HepG2 (cell line): Measurements from ENCODE around the gene TNFSF18. TPM values are rescaled to one million over a fixed set of nuclear protein-coding genes. Genes with fewer than 3 reads are reported as not detected.

Experiments
- ATAC-seq: fragments of 200-7000 bp; cut with Tn5 transposase; 3 replicates; pipeline ENCODE4 v1.9.1; 2020; ENCODE audit warnings: mild to moderate bottlenecking, moderate library complexity
- BruUV-seq: library from RNA; stranded (reverse); fragments of 400-500 nt; replicated peaks from 2 replicates; lab custom pipeline; 2021; lab: Mats Ljungman, UMichigan
- CTCF ChIA-PET: fragments of 300-600 bp; formaldehyde crosslinking; extraction: SDS; loops from one replicate; lab custom pipeline; 2021; ENCODE audit warnings: low total read pairs, inconsistent platforms, low intra/inter-chr PET ratio; lab: Yijun Ruan, JAX
- POLR2A ChIA-PET: fragments of 350-600 bp; sonication (Branson Sonifier 250); formaldehyde crosslinking; loops from one replicate; lab custom pipeline; 2020; ENCODE audit warnings: antibody characterized with exemption, inconsistent platforms; lab: Yijun Ruan, JAX
- DNase-seq: peaks from one replicate; pipeline ENCODE4 v3.0.0-alpha.2; 2015; ENCODE audit warnings: low spot score
- FAIRE-seq: peaks from 3 replicates; lab custom pipeline; 2011; peaks lifted over from hg19 to GRCh38; lab: Jason Lieb, UNC
- H2AFZ ChIP-seq: one replicate; pipeline ENCODE4 v1.6.1; 2011; ENCODE audit warnings: low read length, inconsistent platforms
- H3K27ac ChIP-seq: fragments of 300-600 bp; 3 replicates; pipeline ENCODE4 v1.8.0; 2011; ENCODE audit warnings: mixed run types, mild to moderate bottlenecking, mixed read lengths, low read length, inconsistent platforms; ENCODE audit not compliant: insufficient read depth; ENCODE audit errors: extremely low read length
- H3K27me3 ChIP-seq, 2 experiments: fragments of 200-600 bp in 1 of 2; 2 replicates in 1 of 2; 3 replicates in 1 of 2; pipeline versions ENCODE4 v1.6.0 to v1.8.0; 2011; ENCODE audit warnings: low read length in 2 of 2, mild to moderate bottlenecking in 2 of 2, moderate library complexity in 2 of 2, inconsistent platforms in 1 of 2; ENCODE audit not compliant: insufficient read depth in 2 of 2, control insufficient read depth in 1 of 2
- H3K36me3 ChIP-seq, 2 experiments: fragments of 200-600 bp in 1 of 2; replicated peaks in 1 of 2; 2 replicates in 1 of 2; 3 replicates in 1 of 2; pipeline versions ENCODE4 v1.5.1 to v1.8.0; 2011; ENCODE audit warnings: low read length in 2 of 2, inconsistent platforms in 1 of 2; ENCODE audit not compliant: insufficient read depth in 2 of 2, control insufficient read depth in 1 of 2
- H3K4me1 ChIP-seq: 2 replicates; pipeline ENCODE4 v1.5.1; 2012; ENCODE audit warnings: low read length, inconsistent platforms; ENCODE audit not compliant: insufficient read depth
- H3K4me2 ChIP-seq: 2 replicates; pipeline ENCODE4 v1.6.0; 2011; ENCODE audit warnings: low read depth, low read length, inconsistent platforms
- H3K4me3 ChIP-seq, 3 experiments: fragments of 200-600 bp in 1 of 3; sonication (generic), shearing (Covaris generic) in 1 of 3; replicated peaks in 1 of 3; 2 replicates each; pipeline ENCODE4 v1.5.1; 2011 to 2016; ENCODE audit warnings: low read length in 3 of 3, inconsistent platforms in 2 of 3, low read depth in 2 of 3, mild to moderate bottlenecking in 2 of 3, control low read depth in 1 of 3, mixed read lengths in 1 of 3; ENCODE audit not compliant: insufficient read depth in 1 of 3
- H3K79me2 ChIP-seq: one replicate; pipeline ENCODE4 v1.6.1; 2011; ENCODE audit warnings: low read length, inconsistent platforms; ENCODE audit not compliant: insufficient read depth
- H3K9ac ChIP-seq: 2 replicates; pipeline ENCODE4 v1.6.0; 2011; ENCODE audit warnings: mild to moderate bottlenecking, low read depth, low read length, inconsistent platforms; ENCODE audit not compliant: insufficient read depth
- H3K9me3 ChIP-seq: 2 replicates; pipeline ENCODE4 v1.5.1; 2012; ENCODE audit warnings: mild to moderate bottlenecking, low read length
- H4K20me1 ChIP-seq: 2 replicates; pipeline ENCODE4 v1.6.0; 2011; ENCODE audit warnings: inconsistent platforms, mild to moderate bottlenecking, low read length, moderate library complexity; ENCODE audit not compliant: insufficient read depth
- CAMTA2 ChIP-seq: sonication (generic); formaldehyde crosslinking; IDR thresholded peaks from 2 replicates; pipeline ENCODE4 v1.4.0; 2020; ENCODE audit warnings: mild to moderate bottlenecking, missing genetic modification reagents, borderline replicate concordance
- DPF2 ChIP-seq: sonication (generic); formaldehyde crosslinking; IDR thresholded peaks from 2 replicates; pipeline ENCODE4 v1.4.0; 2020; ENCODE audit warnings: mild to moderate bottlenecking, low read depth, missing genetic modification reagents, borderline replicate concordance
- HMGA1 ChIP-seq: sonication (generic); formaldehyde crosslinking; conservative IDR thresholded peaks from 2 replicates; pipeline ENCODE4 v1.4.0; 2020; ENCODE audit warnings: missing genetic modification reagents
- HNRNPH1 ChIP-seq: fragments of 200-400 bp; formaldehyde crosslinking; optimal IDR thresholded peaks from 2 replicates; pipeline ENCODE3; 2017; ENCODE audit warnings: mild to moderate bottlenecking, low read depth, low read length
- MED13 ChIP-seq: sonication (generic); formaldehyde crosslinking; IDR thresholded peaks from 2 replicates; pipeline ENCODE4 v1.5.0; 2020; ENCODE audit warnings: missing genetic modification reagents
- SP140L ChIP-seq: sonication (generic); formaldehyde crosslinking; IDR thresholded peaks from 2 replicates; pipeline ENCODE4 v1.4.0; 2020; ENCODE audit warnings: missing genetic modification reagents, borderline replicate concordance
- ZNF136 ChIP-seq: sonication (generic); formaldehyde crosslinking; IDR thresholded peaks from 2 replicates; pipeline ENCODE4 v1.8.1; 2022; ENCODE audit warnings: low read depth, mild to moderate bottlenecking, moderate library complexity, missing genetic modification reagents
- ZNF337 ChIP-seq: sonication (generic); formaldehyde crosslinking; IDR thresholded peaks from 2 replicates; pipeline ENCODE4 v1.5.1; 2020; ENCODE audit warnings: missing genetic modification reagents, low read depth, mild to moderate bottlenecking, borderline replicate concordance
- WGBS: methylation state at CpG from one replicate; pipeline ENCODE4 v1.1.6; 2017; ENCODE audit warnings: low lambda C conversion rate; 5-methylcytosine and 5-hydroxymethylcytosine counted together
- in situ Hi-C: cut with HindIII; loops from 2 replicates; pipeline ENCODE4 v1.10.0; 2017; ENCODE audit warnings: low pct_unique_long_range_greater_than_20kb; ENCODE audit not compliant: extremely low pct_ligation_motif_present
- intact Hi-C: fragments of 100-400 bp; cut with micrococcal nuclease; formaldehyde crosslinking; loops from one replicate; pipeline ENCODE4 v1.10.0; 2022; ENCODE audit not compliant: unreplicated experiment
- polyA plus RNA-seq, 8 experiments: library from polyadenylated mRNA; depleted of rRNA in 3 of 8; stranded (reverse) in 7 of 8; unstranded in 1 of 8; fragments of >200 nt; fragmentation: Illumina TruSeq in 4 of 8; extraction: Trizol in 4 of 8; gene quantifications; 2 replicates each; pipeline versions ENCODE4 v1.2.1 to v1.2.3, GENCODE V29; 2011 to 2016; ENCODE audit warnings: low read depth in 4 of 8, missing spikeins in 1 of 8, mixed read lengths in 1 of 8; ENCODE audit not compliant: insufficient read depth in 1 of 8
- total RNA-seq, 5 experiments: library from RNA; depleted of rRNA; stranded (reverse); fragments of >200 nt; fragmentation: Illumina TruSeq; extraction: Trizol; gene quantifications; 2 replicates each; pipeline ENCODE4 v1.2.3, GENCODE V29; 2016; ENCODE audit warnings: low read depth in 1 of 5
- TF ChIP-seq, protein P1 (sequence below): sonication (generic); formaldehyde crosslinking; IDR thresholded peaks from 2 replicates; pipeline ENCODE4 v1.4.0; 2020; ENCODE audit warnings: missing genetic modification reagents, borderline replicate concordance

The TNFSF18 gene
- total and polyA plus RNA-seq, 2 of the 13 experiments (the other 11 are each of a cell fraction or from before 2014, with no cell fraction given) = not detected

DNA sequence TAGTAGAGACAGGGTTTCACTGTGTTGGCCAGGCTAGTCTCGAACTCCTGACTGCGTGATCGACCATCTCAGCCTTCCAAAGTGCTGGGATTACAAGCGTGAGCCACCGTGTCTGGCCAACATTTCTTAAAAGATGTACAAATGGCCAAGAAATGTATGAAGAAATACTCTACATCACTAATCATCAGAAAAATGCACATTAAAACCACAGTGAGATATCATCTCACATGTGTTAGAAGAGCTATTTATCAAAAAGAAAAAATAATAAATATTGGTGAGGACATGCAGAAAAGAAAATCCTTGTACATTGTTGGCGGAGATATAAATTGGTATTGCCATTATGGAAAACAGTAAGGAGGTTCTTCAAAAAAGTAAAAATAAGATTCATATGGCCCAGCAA, 33.6 kb upstream of the TNFSF18 start:
- H3K4me2 ChIP-seq = no peak overlapping the region
- DNase-seq = no peak
- POLR2A ChIA-PET = no interaction called here
- no peak for ATAC-seq
- no peaks in the 10 kb centered on the region for H3K9me3 ChIP-seq
- BruUV-seq = no TSS peak
- intact Hi-C loops = no loop called here
- no peak overlapping the region for H3K9ac ChIP-seq
- TF ChIP-seq HMGA1 (CRISPR knock-in tag) (no peak), SP140L (CRISPR knock-in tag) (no peak), ZNF337 (CRISPR knock-in tag) (no peak), DPF2 (no peak), MED13 (CRISPR knock-in tag) (no peak), ZNF136 (CRISPR knock-in tag) (no peak), HNRNPH1 (no peak), CAMTA2 (no peak)
- TF ChIP-seq, protein P1, sequence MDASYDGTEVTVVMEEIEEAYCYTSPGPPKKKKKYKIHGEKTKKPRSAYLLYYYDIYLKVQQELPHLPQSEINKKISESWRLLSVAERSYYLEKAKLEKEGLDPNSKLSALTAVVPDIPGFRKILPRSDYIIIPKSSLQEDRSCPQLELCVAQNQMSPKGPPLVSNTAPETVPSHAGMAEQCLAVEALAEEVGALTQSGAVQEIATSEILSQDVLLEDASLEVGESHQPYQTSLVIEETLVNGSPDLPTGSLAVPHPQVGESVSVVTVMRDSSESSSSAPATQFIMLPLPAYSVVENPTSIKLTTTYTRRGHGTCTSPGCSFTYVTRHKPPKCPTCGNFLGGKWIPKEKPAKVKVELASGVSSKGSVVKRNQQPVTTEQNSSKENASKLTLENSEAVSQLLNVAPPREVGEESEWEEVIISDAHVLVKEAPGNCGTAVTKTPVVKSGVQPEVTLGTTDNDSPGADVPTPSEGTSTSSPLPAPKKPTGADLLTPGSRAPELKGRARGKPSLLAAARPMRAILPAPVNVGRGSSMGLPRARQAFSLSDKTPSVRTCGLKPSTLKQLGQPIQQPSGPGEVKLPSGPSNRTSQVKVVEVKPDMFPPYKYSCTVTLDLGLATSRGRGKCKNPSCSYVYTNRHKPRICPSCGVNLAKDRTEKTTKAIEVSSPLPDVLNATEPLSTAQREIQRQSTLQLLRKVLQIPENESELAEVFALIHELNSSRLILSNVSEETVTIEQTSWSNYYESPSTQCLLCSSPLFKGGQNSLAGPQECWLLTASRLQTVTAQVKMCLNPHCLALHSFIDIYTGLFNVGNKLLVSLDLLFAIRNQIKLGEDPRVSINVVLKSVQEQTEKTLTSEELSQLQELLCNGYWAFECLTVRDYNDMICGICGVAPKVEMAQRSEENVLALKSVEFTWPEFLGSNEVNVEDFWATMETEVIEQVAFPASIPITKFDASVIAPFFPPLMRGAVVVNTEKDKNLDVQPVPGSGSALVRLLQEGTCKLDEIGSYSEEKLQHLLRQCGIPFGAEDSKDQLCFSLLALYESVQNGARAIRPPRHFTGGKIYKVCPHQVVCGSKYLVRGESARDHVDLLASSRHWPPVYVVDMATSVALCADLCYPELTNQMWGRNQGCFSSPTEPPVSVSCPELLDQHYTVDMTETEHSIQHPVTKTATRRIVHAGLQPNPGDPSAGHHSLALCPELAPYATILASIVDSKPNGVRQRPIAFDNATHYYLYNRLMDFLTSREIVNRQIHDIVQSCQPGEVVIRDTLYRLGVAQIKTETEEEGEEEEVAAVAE (CRISPR knock-in tag) = no peak
- TF ChIP-seq, all 625 proteins: peak for 0
- Histone ChIP-seq H3K27me3 (no peaks in the 10 kb centered on the region), H4K20me1 (no peaks in the 10 kb centered on the region), H3K79me2 (no peaks in the 10 kb centered on the region), H3K4me3 (no peak overlapping the region), H3K36me3 (no peaks in the 10 kb centered on the region), H2AFZ (no peak overlapping the region), H3K4me1 (no peaks in the 10 kb centered on the region), H3K27ac (no peak overlapping the region)
- WGBS = 69% methylated on average over 6 of the region's 6 CpGs
- in situ Hi-C loops = no loop called here
- FAIRE-seq = no peak
- CTCF ChIA-PET = no interaction called here
